OCI-LY3 (cell line): Measurements from ENCODE around the gene CAMK2B.

Source experiments
- CTCF ChIP-seq: fragments of 200-600, 300-600 bp; sonication (generic); IDR thresholded peaks from 2 replicates; pipeline ENCODE4 v1.5.1; 2014; ENCODE audit warnings: antibody characterized with exemption, low read length, low read depth
- EZH2phosphoT487 ChIP-seq: fragments of 200-600 bp; shearing (Covaris generic); IDR thresholded peaks from 2 replicates; pipeline ENCODE4 v1.6.1; 2018; ENCODE audit warnings: antibody characterized with exemption, mixed run types, low read depth

- TF ChIP-seq CTCF (no peak), EZH2phosphoT487 (no peak)
These were observed 23.7 kb upstream of the CAMK2B start for GRCh38 chr7:44348851-44349781.
